GM21390 (cell line): ENCODE measurements around the gene BHLHE41.

Experiments
- ATAC-seq: cut with Tn5 transposase; IDR thresholded peaks from one replicate; pipeline ENCODE4 v1.9.1; 2021; ENCODE audit not compliant: unreplicated experiment

BHLHE41 gene

DNA sequence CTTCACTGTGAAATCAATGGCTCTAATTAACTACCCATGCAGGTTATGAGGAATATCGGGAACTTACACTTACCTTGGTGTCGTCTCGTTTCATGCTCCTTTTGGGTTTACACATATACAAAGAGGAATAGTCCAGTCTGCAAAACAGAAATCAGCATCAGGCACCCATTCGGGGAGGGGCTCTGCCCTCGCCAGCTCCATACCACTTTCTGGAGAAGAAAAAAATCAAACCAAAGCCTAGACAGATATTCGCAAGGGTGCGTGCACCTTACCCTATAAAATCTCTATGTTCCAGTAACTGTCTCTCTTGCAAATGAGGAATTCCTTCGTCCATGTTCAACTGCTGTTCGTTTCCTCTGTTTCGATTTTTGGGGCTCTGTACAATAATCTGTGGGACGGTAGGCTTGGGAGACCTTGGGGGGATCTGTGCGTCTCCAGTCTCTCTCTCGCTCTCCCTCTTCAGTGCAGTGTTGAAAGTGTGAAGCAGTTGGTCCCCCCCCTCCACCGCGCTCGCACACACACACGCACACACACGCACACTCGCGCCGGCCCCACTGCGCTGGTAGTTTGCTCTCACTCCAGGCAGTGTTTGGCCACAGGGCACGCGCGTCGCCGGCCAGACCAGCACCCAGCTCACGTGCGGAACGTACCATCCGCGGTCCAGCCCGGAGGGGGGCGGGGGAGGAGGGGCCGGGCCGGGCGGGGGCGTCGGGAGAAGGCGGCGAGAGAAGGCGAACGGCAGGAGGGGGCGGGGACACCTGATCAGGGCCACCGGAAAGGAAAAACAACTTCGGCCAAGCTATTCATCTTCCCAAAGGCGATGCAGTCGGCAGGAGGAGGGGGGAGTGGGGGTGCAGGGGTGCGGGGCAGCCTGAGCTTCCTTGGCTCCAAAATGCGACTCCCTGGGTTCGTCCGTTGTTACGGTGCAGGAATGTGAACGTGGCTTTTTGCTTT lies at the start of gene BHLHE41:
TSS of gene BHLHE41 (minus strand) at position 592 of the 954 bp plus-strand sequence. CDS start at position 334, 258 bp downstream.
- ATAC-seq, result no peak

DNA sequence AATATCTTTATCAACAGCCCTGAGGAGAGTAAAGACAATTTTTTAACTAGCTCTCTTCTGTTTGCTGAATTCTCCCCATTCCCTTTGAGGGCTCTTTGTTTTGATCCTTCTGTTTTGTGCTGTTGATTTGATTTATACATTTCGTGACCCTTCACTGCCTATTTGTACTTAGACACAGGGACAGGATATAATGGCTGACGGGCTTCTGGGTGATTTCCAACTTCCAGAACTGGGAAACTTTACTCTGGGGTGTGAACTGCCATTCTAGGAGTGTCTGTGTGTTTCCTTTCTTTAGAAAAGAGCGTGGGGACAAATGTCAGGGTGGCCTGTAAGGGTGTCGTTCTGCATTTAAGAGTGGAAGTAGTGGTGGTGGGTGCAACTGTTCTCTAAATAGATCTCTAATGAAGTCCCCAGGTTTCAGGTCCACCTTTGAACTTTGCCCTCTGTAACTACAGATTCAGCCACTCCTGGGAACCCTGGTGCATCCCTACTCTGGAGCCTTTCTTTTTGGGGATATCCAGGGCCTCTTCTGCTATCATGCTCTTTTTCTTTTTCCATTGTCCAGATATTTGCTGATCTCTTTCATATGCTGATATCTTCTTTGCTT lies 48.2 kb upstream of the BHLHE41 start:
- no peak for ATAC-seq

DNA sequence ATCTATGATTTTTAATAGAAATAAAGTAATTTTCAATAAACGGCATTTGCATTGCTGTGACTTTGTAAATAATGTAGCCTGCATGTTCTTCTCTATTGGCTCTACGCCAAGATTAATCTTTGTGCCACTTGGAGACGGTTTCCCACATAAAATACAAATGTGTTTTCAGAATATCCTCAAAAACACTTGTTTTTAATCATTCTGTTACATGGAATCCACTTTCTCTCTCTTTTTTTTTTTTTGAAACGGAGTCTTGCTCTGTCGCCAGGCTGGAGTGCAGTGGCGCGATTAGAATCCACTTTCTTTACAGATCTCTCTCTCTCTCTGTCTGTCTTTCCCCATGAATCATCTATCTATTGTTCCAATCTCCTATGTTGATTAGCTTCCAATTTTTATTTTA lies 47.7 kb upstream of the BHLHE41 start:
- no peak for ATAC-seq

DNA sequence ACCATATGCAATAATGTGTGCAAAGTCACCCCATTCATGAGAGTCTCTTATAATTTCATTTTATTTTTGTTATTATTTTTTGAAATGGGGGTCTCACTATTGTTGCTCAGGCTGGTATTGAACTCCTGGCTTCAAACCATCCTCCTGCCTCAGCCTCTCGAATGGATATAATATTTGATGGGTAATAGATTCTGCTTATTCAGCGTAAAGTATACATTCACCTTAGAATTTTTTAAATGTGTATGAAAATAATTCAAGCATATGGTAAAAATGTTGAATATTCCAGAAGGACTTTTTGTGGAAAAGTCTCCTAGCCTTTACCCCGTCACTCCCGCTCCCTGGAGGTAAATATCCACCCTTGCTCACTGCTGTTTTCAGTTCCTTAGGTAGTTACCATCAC lies 47.2 kb upstream of the BHLHE41 start:
- ATAC-seq, result no peak

DNA sequence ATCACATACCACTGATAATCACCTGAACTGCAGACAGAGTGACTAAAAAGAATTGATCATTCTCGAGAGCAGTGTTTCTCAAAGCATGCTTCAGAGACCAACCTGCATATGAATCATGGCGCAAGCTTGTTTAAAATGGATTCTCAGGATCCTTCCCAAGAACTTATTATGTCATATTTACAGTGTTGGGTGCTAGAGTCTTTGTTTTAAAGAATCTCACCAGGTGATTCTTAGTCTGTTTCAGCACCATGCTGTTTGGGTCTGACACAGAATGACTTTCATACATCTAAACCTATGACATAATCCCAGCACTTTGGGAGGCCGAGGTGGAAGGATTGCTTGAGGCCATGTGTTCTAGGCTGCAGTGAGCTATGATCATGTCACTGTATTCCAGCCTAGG lies 39.3 kb upstream of the BHLHE41 start:
- no peak for ATAC-seq

DNA sequence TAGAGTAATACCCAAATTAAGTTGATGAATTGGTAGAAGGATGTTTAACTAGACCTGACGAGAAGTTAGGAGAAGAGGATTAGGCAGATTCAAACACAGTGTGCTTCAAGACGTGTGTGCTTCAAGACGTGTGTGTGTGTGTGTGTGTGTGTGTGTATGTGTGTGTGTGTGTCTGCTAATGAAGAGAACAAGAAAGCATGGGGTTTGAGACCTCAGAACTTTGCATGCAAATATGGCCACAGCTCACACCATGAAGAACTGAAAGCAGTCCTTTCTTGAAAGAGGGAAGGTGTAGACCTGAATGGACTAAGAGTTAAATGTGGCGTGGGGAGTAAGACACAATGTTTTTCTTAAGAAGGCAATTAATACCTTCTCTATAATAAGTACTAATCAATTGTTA lies 38.1 kb upstream of the BHLHE41 start:
- peak; percentile 81 for ATAC-seq

DNA sequence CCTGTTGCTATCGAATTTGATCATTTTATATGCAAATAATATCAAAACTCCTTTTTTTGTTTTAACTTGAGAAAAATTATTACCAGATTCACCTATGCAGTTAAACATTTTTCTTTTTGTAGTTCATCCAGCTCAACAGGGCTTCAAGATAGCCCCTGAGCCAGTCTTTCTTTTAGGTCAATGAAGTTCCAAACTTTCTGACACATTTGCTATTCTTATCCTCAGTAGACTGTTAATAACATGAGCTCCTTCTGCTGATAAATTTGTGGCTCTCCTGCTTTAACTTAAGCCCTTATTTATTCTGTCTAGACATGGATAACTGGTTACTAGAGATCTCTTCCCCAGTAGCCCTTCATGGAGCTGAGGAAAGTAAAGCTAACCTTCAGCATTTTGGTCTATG lies 37.3 kb upstream of the BHLHE41 start:
- ATAC-seq, result no peak

DNA sequence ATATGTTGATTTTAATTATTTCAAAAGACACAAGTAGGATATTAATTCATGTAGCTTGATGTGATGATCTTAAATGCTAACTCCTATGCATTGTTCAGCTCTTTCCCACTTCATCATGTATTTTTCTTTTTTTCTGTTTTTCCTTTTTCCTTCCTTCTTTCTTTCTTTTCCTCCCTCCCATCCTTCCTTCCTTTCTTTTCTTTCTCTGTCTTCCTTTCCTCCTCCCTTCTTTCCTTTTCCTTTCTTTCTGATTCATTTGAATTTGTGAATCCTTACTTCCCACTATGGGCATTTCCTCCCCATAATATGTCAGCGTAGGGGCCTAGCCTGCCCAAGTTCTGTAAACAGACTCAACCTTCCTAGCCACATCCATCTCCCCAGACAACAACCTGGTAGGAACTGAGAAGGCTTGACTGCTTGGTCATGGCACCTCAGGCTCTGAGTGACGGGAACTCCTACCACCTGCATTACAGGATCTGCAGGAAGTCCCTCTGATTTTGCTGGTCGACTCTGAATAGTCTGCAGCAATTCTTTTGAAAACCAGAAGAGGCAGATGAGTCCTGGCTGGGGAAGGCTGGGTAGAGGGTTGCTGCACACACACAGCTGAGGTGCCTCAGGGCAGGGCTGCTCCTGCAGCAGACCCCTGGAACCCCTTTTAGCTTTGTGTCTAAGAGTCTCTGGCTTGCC lies 33.4 kb upstream of the BHLHE41 start:
- ATAC-seq, result peak; percentile 15

DNA sequence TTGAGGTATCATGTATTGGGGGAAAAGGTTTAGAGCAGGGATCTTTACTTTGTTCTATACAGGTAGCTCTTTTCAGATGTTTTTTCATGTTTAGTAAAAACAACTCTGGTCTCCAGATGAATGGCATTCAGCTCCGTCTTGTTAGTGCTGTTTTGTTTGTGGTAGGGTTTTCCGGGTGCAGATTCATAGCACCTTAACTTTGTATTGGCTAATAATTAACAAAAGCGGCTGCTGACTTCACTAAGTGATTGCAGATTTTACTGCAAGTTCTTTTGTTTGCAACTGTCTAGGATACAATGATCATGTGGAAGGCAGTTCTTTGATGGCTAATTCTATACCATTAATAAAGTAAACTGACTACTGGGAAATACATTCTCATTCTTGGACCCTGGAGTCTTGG lies 32.2 kb upstream of the BHLHE41 start:
- ATAC-seq, result peak; percentile 25

DNA sequence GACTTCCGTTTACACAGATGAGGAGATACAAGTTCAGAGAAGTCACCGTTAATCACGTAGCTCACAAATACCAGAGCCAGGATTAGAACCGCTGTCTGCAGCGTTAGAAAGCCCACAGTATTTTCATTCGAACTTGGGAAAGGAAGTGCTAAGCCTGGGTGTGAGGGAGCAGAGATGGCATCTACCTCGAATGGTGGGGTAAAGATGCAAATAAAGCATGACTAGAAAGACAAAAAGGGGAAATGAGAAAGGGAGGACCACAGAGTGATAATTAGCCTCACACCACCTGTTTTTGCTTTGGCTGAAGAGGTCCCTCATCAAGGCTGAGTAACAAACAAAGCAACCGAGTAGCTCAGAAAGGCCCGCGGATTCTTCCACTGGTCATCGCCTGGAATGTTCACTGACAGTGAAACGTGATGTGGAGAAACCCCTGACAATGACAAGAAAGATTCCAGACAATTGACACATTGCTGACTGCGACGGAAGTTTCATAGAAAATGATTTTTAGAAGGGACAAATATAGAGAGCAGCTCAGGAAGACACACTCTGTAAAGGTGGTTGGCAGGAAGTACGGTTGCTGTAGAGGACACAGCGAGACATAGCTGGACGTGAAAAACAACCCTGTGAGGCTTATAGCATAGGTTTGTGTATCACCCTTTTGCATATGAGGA lies 31.5 kb upstream of the BHLHE41 start:
- peak; percentile 82 for ATAC-seq

DNA sequence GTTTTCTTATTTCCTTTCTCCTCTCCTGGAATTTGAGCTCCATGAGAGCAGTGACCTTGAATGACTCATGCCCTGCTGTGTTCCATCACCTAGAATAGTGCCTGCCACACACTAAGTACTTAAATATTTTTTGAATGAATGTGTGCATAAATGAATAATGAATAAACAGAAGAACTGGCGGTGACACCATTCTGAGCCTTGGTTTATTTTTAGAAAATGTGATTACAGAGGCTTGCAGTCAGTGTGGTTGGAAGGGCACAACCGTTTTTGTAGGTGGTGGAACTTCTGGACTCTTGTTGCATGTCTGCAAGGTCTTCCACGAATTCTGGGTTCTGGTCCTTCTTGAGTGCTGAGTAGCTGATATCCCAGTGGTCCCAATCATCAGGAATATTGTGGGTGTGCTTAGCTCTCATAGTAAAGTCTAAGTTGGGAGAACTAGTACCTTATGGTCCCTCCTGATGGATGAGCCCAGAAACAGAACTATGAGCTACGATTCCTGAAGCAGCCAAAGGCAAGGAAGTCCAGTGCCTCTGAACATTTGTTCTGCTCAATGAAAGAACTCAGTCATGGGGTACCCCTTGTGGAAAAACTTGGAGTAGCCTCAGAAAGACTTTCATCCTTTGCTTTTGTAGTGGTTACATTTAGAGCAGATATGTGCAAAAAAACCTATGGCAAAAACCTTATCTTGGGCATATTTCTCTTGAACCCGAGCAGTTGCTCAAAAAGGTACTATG lies 28.8 kb upstream of the BHLHE41 start:
- no peak for ATAC-seq

DNA sequence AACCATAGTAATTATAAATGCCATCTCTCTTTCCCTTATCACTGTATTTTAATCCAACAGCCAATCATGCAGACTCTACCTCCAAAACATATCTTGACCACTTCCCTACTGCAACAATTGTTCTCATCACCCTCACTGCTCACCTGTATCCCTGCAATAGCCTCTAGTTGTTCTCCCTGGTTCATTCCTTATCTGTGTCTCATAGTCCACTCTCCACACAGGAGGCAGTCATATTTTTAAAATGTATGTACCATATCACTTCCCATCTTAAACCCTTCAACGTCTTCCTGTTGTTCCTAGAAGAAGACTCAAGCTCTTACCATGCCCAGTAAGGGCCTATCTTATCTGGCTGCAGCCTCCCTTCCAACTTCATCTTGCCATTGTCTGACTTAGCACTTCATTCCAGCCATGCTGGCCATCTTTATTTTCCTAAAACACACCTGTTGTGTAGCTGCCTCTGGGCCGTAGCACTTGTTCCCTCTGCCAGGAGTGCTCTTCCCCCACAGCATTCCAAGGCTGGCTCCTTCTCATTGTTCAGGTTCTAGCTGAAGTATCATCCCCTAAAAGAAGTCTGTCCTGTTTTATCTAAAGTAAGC lies 27.8 kb upstream of the BHLHE41 start:
- ATAC-seq, result no peak

DNA sequence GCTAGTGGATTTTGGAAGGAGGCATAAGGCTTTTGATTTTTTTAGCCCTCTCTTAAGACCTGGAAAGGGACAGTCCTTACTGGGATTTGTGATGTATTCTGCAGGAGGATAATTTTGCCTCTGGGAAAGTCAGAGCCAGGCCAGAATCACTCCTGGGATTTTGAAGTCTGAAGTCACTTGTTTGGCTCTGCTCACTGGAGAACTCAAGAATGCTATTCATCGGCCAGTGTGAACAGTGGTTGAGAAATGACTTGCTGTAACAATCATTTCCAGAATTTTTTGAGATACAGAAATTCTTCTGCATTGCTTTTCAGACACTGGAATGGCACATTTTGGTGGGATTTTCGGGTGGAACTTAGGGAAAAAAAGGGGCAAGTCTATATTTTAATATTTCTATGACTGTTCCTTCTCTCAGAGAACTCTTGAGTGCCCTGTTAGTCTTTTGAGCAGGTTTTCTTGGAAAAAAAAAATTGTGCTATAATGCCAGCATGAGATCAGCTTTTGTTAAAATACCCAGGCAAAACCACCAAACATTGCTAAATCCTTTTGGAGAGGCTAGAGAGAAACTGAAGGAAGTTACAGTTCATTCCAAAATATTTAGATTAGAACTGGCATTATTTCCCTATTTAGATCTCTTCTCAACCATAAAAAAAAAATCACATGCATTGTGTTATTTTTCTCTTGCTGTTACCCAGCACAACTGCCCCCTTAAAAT lies 26.1 kb upstream of the BHLHE41 start:
- no peak for ATAC-seq

DNA sequence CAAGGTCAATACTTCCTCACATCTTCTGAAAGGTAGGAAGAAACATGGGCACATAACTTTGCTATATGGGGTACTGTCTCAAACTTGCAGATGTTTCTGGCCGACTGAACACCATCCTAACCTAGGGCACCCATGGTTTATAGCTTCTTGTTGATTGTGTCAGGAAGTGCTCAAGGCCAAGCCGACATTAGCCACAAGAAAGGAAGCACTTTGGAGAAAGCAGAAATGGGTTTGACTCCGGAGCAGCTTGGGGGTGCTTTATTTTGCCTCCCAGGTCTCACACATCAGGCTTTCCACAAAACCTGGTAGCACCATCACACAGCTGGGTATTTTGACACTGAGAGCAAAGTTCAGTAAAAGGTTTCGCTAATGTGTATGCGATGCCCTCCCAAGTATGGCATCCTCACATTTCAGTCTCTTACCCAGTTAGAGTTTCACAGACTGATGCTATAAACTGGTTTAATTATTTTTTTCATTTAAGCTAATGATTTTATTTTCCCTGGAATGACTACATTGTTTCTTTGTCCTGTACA lies 25.2 kb upstream of the BHLHE41 start:
- ATAC-seq, result no peak

DNA sequence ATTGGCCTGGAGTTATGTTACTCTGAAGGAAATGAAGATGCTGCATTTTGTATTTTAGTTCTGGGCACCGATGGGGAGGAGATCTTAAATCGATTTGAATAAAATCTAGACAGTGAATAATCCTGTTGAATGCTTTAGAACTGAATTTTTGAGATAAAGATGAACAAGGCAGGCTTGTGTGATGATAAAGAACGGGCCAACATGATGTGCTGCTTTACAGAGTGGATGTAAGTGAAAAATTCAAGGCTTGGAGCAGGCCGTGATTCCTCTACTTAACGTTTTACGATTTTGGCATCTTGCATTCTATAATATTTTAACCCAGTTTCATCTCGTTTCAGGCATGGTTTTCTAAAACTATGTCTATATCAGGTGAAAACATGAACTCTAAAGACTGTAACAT lies 23.5 kb upstream of the BHLHE41 start:
- ATAC-seq, result no peak

DNA sequence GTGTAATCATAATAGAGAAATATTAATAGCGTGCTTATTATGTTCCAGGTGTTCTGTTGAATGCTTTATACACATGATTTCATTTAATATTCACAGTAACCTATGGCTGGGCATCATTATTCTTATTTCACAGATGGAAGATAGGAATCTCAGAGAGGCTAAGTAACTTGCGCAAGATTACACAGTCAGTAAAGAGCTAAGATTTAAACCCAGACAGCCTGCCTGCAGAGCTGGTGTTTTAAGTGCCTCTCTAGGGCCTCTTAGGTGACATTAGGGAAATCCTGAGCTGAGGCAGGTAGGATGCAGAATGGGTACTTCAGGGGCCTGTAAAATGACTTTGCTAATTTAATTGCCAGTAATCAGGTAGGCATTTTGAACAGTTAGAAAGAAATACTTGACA lies 18.5 kb upstream of the BHLHE41 start:
- no peak for ATAC-seq

DNA sequence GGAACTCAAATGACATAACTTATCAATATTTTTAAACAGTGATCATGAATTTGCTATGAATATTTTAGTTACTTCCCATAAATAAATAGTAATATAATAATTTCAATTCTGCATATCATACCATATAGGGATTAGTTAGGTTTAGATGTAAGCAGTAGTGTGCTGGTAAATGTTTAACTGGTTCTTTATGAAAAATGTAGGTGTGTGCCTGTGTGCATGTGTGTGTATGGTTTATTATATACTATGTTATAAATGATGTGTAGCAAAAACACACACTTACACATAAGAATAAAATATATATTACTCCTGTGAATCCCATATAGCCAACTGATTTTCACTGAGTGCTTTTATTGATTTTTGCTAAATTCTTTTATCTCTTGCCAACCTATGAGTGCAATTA lies 14.0 kb upstream of the BHLHE41 start:
- ATAC-seq, result no peak

DNA sequence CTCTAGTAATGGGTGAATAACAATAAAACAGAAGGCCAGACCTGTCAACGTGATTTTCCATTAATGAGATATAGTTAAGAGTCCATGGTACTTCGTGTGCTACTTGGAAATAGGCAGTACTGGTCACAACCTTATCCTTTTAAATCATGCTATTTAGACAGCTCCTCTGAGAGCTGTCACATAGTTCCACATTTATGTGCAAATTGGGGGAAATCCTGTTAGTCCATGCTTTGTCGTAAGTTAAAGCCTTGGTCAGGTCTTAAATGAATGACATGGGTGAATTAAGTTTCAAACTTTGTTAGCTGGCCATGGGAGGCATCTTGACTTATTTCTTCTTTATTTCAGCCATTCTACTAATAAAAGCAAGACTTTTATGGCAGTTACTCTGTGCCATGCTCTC lies 11.9 kb upstream of the BHLHE41 start:
- ATAC-seq, result no peak

DNA sequence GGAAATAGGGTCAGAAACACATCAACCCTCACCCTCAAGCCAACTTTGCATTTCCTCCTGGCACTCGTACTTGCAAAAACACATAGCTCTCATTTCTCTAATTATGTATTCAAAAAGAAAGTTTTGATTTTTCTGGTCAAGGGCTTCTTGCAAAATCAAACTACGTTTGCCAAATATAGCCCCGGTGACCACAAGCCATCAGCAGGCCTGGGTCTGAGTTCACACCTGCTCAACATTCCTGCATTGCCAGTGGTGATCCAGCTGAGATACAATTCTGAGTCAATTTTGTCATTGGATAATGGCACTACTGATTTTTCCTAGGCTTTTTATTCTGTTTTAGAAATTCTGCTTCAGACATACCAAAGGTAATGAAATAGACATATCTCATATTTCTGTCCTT lies 10.7 kb upstream of the BHLHE41 start:
- ATAC-seq, result no peak
